ENCODE data around the gene PSMB7.

Gene PSMB7

GRCh38 chr9:124366476-124367220 lies 48.6 kb downstream of the PSMB7 start:
- H3K4me3 ChIP-seq (replicated peaks; ENCODE audit: low read depth, low read length): no peak overlapping the region
- peak; percentile 49 for DNase-seq (ENCODE audit: low read depth)
- no peak for TF ChIP-seq CTCF (IDR thresholded peaks at IDR 0.05; ENCODE audit: low read length, missing control alignments)

- no peak for TF ChIP-seq CTCF (IDR thresholded peaks at IDR 0.05; ENCODE audit: low read length, missing control alignments)
- no peak overlapping the region for H3K4me3 ChIP-seq (replicated peaks; ENCODE audit: low read depth, low read length)
- DNase-seq (ENCODE audit: low read depth): no peak
Measured at GRCh38 chr9:124365036-124365435, 50.2 kb downstream of the PSMB7 start.

- H3K4me3 ChIP-seq (replicated peaks; ENCODE audit: low read depth, low read length): no peak overlapping the region
- DNase-seq (ENCODE audit: low read depth): no peak
- no peak for TF ChIP-seq CTCF (IDR thresholded peaks at IDR 0.05; ENCODE audit: low read length, missing control alignments)
Measured at GRCh38 chr9:124364141-124364540, 51.1 kb downstream of the PSMB7 start.

GRCh38 chr9:124363326-124364096 lies 51.7 kb downstream of the PSMB7 start:
- no peak for DNase-seq (ENCODE audit: low read depth)
- TF ChIP-seq CTCF (IDR thresholded peaks at IDR 0.05; ENCODE audit: low read length, missing control alignments): no peak
- H3K4me3 ChIP-seq (replicated peaks; ENCODE audit: low read depth, low read length): no peak overlapping the region

GRCh38 chr9:124361128-124361527 lies 54.1 kb downstream of the PSMB7 start:
- DNase-seq (ENCODE audit: low read depth): no peak
- TF ChIP-seq CTCF (IDR thresholded peaks at IDR 0.05; ENCODE audit: low read length, missing control alignments): no peak
- H3K4me3 ChIP-seq (replicated peaks; ENCODE audit: low read depth, low read length): no peak overlapping the region

GRCh38 chr9:124359855-124360678 lies 55.2 kb downstream of the PSMB7 start:
- TF ChIP-seq CTCF (IDR thresholded peaks at IDR 0.05; ENCODE audit: low read length, missing control alignments): no peak
- no peak overlapping the region for H3K4me3 ChIP-seq (replicated peaks; ENCODE audit: low read depth, low read length)
- no peak for DNase-seq (ENCODE audit: low read depth)
